DOHH2 (cell line): ENCODE measurements around the gene TTLL13.

Experiments used
- H3F3A ChIP-seq: fragments of 200-600 bp; sonication (generic), shearing (Covaris generic); 2 replicates; pipeline ENCODE4 v1.6.0; 2016; ENCODE audit warnings: antibody characterized with exemption, mild to moderate bottlenecking; ENCODE audit not compliant: control insufficient read depth, insufficient read depth
- H3K27ac ChIP-seq: fragments of 200-600 bp; sonication (generic); 2 replicates; pipeline ENCODE4 v1.5.1; 2014; ENCODE audit warnings: low read depth, mild to moderate bottlenecking, low read length, moderate library complexity
- H3K27me3 ChIP-seq: fragments of 200-600 bp; sonication (generic); 2 replicates; pipeline ENCODE4 v1.6.1; 2014; ENCODE audit warnings: mild to moderate bottlenecking, low read length, mixed read lengths; ENCODE audit not compliant: control insufficient read depth
- H3K36me3 ChIP-seq: fragments of 200-600 bp; sonication (generic); 2 replicates; pipeline ENCODE4 v1.6.1; 2014; ENCODE audit warnings: mild to moderate bottlenecking, low read length, moderate library complexity, mixed read lengths; ENCODE audit not compliant: control insufficient read depth
- H3K4me1 ChIP-seq: fragments of 200-600 bp; sonication (generic); 2 replicates; pipeline ENCODE4 v1.6.1; 2014; ENCODE audit warnings: mild to moderate bottlenecking, low read length, mixed read lengths; ENCODE audit not compliant: control insufficient read depth
- H3K4me2 ChIP-seq: fragments of 200-600 bp; sonication (generic); 2 replicates; pipeline ENCODE4 v1.6.0; 2014; ENCODE audit warnings: mild to moderate bottlenecking, low read length, moderate library complexity
- H3K4me3 ChIP-seq: fragments of 200-600 bp; sonication (generic); 2 replicates; pipeline ENCODE4 v1.5.1; 2014; ENCODE audit warnings: mild to moderate bottlenecking, low read length, mixed read lengths
- H3K79me2 ChIP-seq: fragments of 200-600 bp; sonication (generic); 2 replicates; pipeline ENCODE4 v1.6.1; 2014; ENCODE audit warnings: mild to moderate bottlenecking, low read length, mixed read lengths; ENCODE audit not compliant: control insufficient read depth
- H3K9me2 ChIP-seq: fragments of 200-600 bp; sonication (generic); replicated peaks from 2 replicates; pipeline ENCODE4 v1.6.1; 2014; ENCODE audit warnings: mild to moderate bottlenecking, low read length, mixed read lengths; ENCODE audit not compliant: control insufficient read depth
- H3K9me3 ChIP-seq: fragments of 200-600 bp; sonication (generic); 2 replicates; pipeline ENCODE4 v1.6.1; 2014; ENCODE audit warnings: antibody characterized with exemption, low read length, mixed read lengths; ENCODE audit not compliant: control insufficient read depth, insufficient read depth
- H4K20me1 ChIP-seq: fragments of 200-600 bp; sonication (generic); 2 replicates; pipeline ENCODE4 v1.6.0; 2014; ENCODE audit warnings: low read depth, mild to moderate bottlenecking, antibody characterized with exemption, low read length, moderate library complexity; ENCODE audit not compliant: control insufficient read depth, insufficient read depth
- CTCF ChIP-seq: fragments of 200-600 bp; sonication (generic); IDR thresholded peaks from one replicate; pipeline ENCODE4 v1.5.1; 2014; ENCODE audit warnings: antibody characterized with exemption, mild to moderate bottlenecking, low read depth, low read length; ENCODE audit not compliant: poor library complexity, severe bottlenecking
- EZH2phosphoT487 ChIP-seq: fragments of 200-600 bp; sonication (generic); IDR thresholded peaks from 2 replicates; pipeline ENCODE4 v1.6.1; 2017; ENCODE audit warnings: borderline replicate concordance, mild to moderate bottlenecking, antibody characterized with exemption, low read length, moderate library complexity, mixed read lengths

Gene TTLL13

GRCh38 chr15:90240856-90241255 is 8.5 kb upstream of the TTLL13 start:
- Histone ChIP-seq H3K4me1 (no peaks in the 10 kb centered on the region), H4K20me1 (no peaks in the 10 kb centered on the region), H3F3A (no peaks in the 10 kb centered on the region), H3K27me3 (no peaks in the 10 kb centered on the region), H3K4me2 (no peak overlapping the region), H3K36me3 (peaks cover 8% of the 10 kb centered on the region), H3K9me2 (no peaks in the 10 kb centered on the region), H3K27ac (no peak overlapping the region), H3K4me3 (no peak overlapping the region), H3K79me2 (no peaks in the 10 kb centered on the region), H3K9me3 (no peaks in the 10 kb centered on the region)
- TF ChIP-seq EZH2phosphoT487 = no peak
- TF ChIP-seq CTCF = no peak

DNA sequence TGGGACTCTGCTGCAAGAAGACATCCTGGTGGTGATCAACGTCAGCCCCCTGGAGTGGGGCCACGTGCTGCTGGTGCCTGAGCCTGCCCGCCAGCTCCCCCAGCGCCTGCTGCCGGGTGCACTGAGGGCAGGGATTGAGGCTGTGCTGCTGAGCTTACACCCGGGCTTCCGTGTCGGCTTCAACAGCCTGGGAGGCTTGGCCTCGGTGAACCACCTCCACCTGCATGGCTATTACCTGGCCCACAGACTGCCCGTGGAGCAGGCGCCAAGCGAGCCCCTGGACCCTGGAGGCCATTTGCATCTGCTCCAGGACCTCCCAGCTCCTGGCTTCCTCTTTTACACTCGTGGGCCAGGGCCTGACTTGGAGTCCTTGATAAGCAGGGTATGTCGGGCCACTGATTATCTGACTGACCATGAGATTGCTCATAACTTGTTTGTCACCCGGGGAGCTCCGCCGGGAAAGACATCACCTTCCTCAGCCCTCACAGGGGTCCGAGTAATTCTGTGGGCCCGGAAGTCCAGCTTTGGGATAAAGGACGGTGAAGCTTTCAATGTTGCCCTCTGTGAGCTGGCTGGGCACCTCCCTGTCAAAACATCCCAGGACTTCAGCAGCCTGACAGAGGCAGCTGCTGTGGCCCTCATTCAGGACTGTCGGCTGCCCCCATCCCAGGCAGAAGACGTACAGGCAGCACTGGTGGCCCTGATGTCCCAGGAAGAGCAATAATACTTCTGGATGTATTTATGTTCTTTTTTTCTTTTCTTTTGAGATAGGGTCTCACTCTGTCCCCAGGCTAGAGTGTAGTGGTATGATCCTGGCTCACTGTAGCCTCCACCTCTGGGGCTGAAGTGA is 7.8 kb upstream of the TTLL13 start:
- Histone ChIP-seq H4K20me1 (no peaks in the 10 kb centered on the region), H3K4me1 (no peaks in the 10 kb centered on the region), H3K79me2 (no peaks in the 10 kb centered on the region), H3K36me3 (peaks cover 8% of the 10 kb centered on the region), H3K4me2 (no peak overlapping the region), H3K9me3 (no peaks in the 10 kb centered on the region), H3K27me3 (no peaks in the 10 kb centered on the region), H3K9me2 (no peaks in the 10 kb centered on the region), H3K27ac (no peak overlapping the region), H3F3A (no peaks in the 10 kb centered on the region), H3K4me3 (no peak overlapping the region)
- TF ChIP-seq CTCF = no peak
- TF ChIP-seq EZH2phosphoT487 = no peak

DNA sequence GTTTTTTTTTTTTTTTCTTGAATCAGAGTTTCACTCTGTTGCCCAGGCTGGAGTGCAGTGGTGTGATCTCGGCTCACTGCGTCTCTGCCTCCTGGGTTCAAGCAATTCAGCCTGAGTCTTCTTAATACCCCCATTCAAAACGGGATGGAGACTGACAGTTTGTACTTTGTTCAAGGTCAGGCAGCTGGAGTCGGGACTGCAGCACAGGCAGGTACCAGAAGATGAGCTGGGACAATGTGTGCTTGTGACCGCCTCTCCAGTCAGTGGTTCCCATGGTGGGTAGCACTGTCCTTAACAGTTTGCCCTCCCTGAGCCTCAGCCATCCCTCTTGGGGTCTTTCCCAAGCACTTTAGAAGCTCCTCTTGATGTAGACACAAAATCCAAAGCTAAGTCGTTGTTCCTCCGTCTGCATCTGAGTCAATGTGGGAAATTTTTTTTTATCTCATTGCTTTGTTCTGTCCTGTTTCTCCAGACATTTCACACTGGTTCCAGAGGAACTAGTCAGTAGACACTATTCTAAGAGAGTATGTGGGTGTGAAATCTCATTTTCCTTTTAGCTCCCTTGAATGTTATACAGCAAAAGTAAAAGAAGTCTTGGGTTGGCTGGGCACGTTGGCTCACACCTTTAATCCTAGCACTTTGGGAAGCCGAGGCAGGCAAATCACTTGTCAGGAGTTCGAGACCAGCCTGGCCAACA is 5.3 kb upstream of the TTLL13 start:
- TF ChIP-seq CTCF = no peak
- no peak for TF ChIP-seq EZH2phosphoT487

More for the DNA sequence above, 5.3 kb upstream of the TTLL13 start:
- no peak overlapping the region for H3K4me2 ChIP-seq
- no peaks in the 10 kb centered on the region for H3K9me2 ChIP-seq
- H3F3A ChIP-seq = peaks cover 7% of the 10 kb centered on the region; the same call in 1 of the 2 replicates
- H3K36me3 ChIP-seq = no peaks in the 10 kb centered on the region
- H3K9me3 ChIP-seq = no peaks in the 10 kb centered on the region
- no peaks in the 10 kb centered on the region for H3K79me2 ChIP-seq
- no peaks in the 10 kb centered on the region for H4K20me1 ChIP-seq
- H3K4me1 ChIP-seq = peaks cover 4% of the 10 kb centered on the region
- H3K27ac ChIP-seq = no peak overlapping the region
- H3K27me3 ChIP-seq = no peaks in the 10 kb centered on the region
- no peak overlapping the region for H3K4me3 ChIP-seq
